Measurements from ENCODE around the gene ASB18.

DNA sequence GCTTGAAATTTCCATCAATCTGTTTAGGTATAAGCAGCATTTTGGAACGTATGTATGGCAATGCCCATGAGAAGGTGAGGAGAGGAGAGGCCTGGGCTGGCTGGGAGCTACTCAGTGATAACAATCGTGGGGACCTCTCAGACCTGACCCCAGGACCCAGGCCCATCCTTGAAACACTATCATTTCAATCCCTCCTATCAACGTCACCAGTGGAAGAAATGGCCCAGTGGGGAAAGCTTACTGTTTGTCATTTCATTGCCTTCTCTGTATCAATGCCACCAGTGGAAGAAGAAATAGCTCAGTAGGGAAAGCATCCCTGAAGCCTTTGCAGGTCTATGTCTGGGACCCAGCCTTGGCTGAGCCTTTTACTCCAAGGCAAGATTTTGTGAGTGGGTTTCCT is 44.8 kb downstream of the ASB18 start:
- TF ChIP-seq, protein P1, sequence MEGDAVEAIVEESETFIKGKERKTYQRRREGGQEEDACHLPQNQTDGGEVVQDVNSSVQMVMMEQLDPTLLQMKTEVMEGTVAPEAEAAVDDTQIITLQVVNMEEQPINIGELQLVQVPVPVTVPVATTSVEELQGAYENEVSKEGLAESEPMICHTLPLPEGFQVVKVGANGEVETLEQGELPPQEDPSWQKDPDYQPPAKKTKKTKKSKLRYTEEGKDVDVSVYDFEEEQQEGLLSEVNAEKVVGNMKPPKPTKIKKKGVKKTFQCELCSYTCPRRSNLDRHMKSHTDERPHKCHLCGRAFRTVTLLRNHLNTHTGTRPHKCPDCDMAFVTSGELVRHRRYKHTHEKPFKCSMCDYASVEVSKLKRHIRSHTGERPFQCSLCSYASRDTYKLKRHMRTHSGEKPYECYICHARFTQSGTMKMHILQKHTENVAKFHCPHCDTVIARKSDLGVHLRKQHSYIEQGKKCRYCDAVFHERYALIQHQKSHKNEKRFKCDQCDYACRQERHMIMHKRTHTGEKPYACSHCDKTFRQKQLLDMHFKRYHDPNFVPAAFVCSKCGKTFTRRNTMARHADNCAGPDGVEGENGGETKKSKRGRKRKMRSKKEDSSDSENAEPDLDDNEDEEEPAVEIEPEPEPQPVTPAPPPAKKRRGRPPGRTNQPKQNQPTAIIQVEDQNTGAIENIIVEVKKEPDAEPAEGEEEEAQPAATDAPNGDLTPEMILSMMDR (IDR thresholded peaks at IDR 0.05; ENCODE audit: low read length): no peak
- TF ChIP-seq EZH2 (IDR thresholded peaks at IDR 0.05; ENCODE audit: borderline replicate concordance, low read length): no peak

Data from OCI-LY1 (cell line).